22Rv1 (cell line): Measurements from ENCODE around the gene FAAP20.
"Not testable (repeated sequence)": the region's sequence is repeated elsewhere in the genome, so short reads cannot be mapped to it uniquely, and the experiment has no call there.

ENCODE experiments used
- H3K27ac ChIP-seq: fragments of 450-650 bp; 2 replicates; pipeline ENCODE4 v1.5.1; 2017
- ZFX ChIP-seq: fragments of 450-650 bp; IDR thresholded peaks from 2 replicates; pipeline ENCODE4 v1.6.1; 2017; ENCODE audit warnings: antibody characterized with exemption, borderline replicate concordance
- TF ChIP-seq, protein P1 (sequence below): fragments of 450-650 bp; IDR thresholded peaks from 2 replicates; pipeline ENCODE4 v1.5.1; 2017; ENCODE audit warnings: mild to moderate bottlenecking

The FAAP20 gene

DNA sequence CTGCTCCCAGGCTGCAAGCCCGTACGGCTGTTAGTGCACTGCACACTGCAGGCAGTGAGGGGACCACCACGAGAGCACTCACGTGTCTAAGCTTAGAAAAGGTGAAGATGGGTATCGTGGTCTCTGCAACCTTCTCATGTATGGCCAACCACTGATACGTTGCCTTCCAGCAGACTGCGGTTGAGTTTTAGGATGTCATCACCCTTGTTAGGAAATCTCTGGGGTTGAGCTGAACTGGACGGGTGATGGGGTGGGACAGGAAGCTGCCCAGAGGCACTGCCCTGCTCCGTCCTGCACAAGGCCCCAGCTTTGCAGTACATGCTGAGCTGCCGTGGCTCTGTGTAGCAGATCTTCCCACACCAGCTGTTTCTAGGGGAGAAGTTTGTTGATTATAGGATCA, 43.3 kb downstream of the FAAP20 start:
- TF ChIP-seq, protein P1, sequence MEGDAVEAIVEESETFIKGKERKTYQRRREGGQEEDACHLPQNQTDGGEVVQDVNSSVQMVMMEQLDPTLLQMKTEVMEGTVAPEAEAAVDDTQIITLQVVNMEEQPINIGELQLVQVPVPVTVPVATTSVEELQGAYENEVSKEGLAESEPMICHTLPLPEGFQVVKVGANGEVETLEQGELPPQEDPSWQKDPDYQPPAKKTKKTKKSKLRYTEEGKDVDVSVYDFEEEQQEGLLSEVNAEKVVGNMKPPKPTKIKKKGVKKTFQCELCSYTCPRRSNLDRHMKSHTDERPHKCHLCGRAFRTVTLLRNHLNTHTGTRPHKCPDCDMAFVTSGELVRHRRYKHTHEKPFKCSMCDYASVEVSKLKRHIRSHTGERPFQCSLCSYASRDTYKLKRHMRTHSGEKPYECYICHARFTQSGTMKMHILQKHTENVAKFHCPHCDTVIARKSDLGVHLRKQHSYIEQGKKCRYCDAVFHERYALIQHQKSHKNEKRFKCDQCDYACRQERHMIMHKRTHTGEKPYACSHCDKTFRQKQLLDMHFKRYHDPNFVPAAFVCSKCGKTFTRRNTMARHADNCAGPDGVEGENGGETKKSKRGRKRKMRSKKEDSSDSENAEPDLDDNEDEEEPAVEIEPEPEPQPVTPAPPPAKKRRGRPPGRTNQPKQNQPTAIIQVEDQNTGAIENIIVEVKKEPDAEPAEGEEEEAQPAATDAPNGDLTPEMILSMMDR: no peak
- no peak for TF ChIP-seq ZFX
- H3K27ac ChIP-seq: no peak overlapping the region

DNA sequence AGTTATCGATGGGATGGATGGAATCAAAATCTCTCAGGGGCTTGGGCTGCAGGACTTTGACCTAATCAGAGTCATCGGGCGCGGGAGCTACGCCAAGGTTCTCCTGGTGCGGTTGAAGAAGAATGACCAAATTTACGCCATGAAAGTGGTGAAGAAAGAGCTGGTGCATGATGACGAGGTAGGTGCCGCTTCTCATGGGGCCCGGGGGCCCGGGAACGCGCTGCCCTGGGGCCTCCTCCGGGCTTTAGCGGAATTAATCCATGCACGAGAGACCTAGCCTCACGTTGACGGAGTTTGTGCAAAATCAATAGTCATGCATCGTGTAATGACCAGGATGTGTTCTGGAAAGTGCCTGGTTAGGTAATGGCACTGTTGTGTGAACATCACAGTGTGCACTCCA, 43.8 kb downstream of the FAAP20 start:
- TF ChIP-seq, protein P1: no peak
- no peak for TF ChIP-seq ZFX
- H3K27ac ChIP-seq: no peak overlapping the region

DNA sequence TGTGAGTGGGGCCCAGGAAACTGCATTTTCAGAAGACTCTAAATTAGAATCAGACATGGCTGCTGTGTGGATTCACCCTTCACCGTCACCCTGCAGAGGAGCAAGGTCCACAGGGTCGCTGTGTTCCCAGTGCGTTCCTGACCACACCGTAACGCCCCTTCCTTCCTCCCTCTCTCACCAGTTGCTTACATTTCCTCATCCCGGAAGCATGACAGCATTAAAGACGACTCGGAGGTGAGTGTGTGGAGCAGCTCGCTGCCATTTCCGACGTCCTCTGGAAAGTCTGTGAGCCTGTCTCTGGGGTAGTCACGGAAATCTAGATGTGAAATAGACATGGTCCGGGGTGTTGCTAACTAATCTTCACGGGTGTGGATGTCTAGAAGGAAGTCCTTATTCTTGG, 45.9 kb downstream of the FAAP20 start:
- no peak overlapping the region for H3K27ac ChIP-seq
- TF ChIP-seq, protein P1: no peak
- no peak for TF ChIP-seq ZFX

DNA sequence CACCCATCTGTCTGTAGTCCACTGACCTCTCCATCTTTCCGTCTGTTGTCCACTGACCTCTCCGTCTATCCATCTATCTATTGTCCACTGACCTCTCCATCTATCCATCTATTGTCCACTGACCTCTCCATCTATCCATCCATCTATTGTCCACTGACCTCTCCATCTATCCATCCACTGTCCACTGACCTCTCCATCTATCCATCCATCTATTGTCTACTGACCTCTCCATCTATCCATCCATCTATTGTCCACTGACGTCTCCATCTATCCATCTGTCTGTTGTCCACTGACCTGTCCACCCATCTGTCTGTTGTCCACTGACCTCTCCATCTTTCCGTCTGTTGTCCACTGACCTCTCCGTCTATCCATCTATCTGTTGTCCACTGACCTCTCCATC, 46.7 kb downstream of the FAAP20 start:
- not testable (repeated sequence) for H3K27ac ChIP-seq

DNA sequence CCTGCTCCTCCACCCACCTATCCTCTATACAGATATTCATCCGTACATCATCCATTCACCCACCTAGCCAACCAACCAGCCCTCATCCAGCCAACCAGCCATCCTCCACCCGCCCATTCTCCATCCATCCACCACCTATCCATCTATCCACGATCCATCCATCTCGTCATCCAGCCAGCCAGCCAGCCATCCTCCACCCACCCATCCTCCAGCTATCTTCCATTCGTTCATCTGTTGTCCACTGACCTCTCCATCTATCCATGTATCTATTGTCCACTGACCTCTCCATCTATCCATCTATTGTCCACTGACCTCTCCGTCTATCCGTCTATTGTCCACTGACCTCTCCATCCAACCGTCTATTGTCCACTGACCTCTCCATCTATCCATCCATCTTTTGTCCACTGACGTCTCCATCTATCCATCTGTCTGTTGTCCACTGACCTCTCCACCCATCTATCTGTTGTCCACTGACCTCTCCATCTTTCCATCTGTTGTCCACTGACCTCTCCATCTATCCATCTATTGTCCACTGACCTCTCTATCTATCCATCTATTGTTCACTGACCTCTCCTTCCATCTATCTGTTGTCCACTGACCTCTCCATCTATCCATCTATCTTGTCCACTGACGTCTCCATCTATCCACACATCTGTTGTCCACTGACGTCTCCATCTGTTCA, 47.6 kb downstream of the FAAP20 start:
- H3K27ac ChIP-seq: no peak overlapping the region
- TF ChIP-seq, protein P1: no peak
- TF ChIP-seq ZFX: no peak

DNA sequence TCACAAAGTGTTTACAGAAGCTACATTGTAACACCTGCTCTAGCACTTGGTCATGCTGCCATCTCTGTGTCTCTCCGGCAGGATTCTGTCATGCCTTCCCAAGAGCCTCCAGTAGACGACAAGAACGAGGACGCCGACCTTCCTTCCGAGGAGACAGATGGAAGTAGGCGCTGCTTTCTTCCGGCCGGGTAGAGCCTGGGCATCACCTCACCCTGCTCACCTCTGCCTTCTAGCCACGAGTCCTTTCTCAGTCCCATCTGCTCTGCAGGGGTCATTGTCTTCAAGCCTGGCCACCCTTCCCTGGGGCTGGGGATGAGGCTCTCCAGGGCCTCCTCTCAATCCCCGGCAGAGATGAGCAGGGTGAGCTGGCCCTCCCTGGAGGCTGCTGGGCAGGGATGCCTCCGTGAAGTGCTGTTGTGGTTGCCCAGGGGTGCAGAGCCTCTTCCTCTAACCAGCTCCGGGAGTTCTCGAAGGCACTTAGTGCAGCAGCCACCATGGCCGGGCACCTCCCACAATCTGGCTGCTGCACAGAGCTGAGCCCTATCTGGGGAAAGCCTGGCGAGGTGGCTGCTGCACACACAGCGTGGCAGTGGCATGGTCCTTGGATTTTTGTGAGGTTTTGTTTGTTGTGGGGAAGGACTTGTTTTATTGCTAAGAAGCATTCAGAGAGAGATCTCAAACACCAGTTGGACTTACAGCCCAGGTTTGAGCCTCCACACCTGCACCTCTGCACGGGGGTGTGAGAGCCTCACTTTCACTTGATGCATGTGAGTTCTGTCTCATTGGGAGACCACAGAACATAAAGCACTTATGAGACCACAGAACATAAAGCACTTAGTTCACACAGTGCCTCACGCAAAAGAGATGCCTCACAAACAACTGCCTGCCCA, 48.4 kb downstream of the FAAP20 start:
- no peak overlapping the region for H3K27ac ChIP-seq
- no peak for TF ChIP-seq ZFX
- TF ChIP-seq, protein P1: no peak

DNA sequence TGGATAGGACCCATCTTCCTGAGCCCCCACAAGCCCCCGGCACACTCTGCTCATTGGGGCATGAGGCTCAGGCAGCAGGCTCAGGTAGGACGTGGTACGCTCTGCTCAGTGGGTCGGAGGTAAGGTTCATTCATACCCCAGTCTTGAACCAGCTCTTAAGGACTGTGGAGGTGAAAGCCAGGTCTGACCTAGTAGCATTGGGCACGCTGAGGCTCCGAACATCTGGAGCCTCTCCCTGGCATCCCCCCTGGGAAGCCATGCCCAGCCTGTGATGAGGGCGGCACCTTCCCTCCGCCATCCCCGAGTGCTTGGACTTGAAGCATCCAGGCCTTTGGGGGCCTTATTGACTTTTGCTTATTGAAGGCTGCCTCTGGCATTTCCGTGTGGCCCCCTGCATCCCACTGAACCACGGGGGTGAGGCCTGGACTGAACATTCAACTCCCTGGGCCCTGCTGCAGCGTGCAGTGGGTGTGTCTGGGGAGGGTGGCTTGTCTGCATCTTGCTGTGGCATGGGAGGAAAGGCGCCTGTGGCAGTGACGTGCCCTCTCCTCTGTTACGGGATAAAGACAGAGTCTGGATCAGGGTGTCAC, 50.0 kb downstream of the FAAP20 start:
- no peak overlapping the region for H3K27ac ChIP-seq
- TF ChIP-seq ZFX: no peak
- TF ChIP-seq, protein P1: no peak
